MCF 10A (cell line): ENCODE measurements around the gene MERTK. TPM values are rescaled to one million over a fixed set of nuclear protein-coding genes. Genes with fewer than 3 reads are reported as not detected.

Experiments used
- BruUV-seq: library from RNA; stranded (reverse); fragments of 400-500 nt; replicated peaks from 2 replicates; lab custom pipeline; 2021; lab: Mats Ljungman, UMichigan
- CTCF ChIA-PET: fragments of 300-600 bp; sonication (Branson Sonifier 250); formaldehyde crosslinking; extraction: SDS; loops from one replicate; lab custom pipeline; 2021; ENCODE audit warnings: antibody characterized with exemption, inconsistent platforms; lab: Yijun Ruan, JAX
- POLR2A ChIA-PET: fragments of 300-600, 350-650 bp; sonication (Branson Sonifier 250); formaldehyde crosslinking; extraction: SDS; loops from one replicate; lab custom pipeline; 2020; ENCODE audit warnings: antibody characterized with exemption, inconsistent platforms; lab: Yijun Ruan, JAX
- DNase-seq: peaks from one replicate; pipeline ENCODE4 v3.0.0-alpha.2; 2018; ENCODE audit not compliant: unreplicated experiment
- H3K27ac Mint-ChIP-seq: one replicate; pipeline ENCODE4 v1.8.0; 2022; ENCODE audit warnings: mild to moderate bottlenecking, low read depth, mixed read lengths; ENCODE audit not compliant: unreplicated experiment
- H3K27me3 Mint-ChIP-seq: one replicate; pipeline ENCODE4 v1.8.0; 2022; ENCODE audit warnings: mixed read lengths; ENCODE audit not compliant: insufficient read depth, unreplicated experiment
- H3K36me3 Mint-ChIP-seq: one replicate; pipeline ENCODE4 v1.8.0; 2022; ENCODE audit warnings: mild to moderate bottlenecking, moderate library complexity, mixed read lengths; ENCODE audit not compliant: insufficient read depth, unreplicated experiment
- H3K4me1 Mint-ChIP-seq: one replicate; pipeline ENCODE4 v1.8.0; 2022; ENCODE audit warnings: mixed read lengths; ENCODE audit not compliant: insufficient read depth, unreplicated experiment
- H3K4me3 Mint-ChIP-seq: one replicate; pipeline ENCODE4 v1.8.0; 2022; ENCODE audit warnings: mild to moderate bottlenecking, moderate library complexity, mixed read lengths; ENCODE audit not compliant: unreplicated experiment
- H3K9me3 Mint-ChIP-seq: one replicate; pipeline ENCODE4 v1.8.0; 2022; ENCODE audit warnings: mixed read lengths; ENCODE audit not compliant: unreplicated experiment
- intact Hi-C: fragments of 100-400 bp; cut with micrococcal nuclease; formaldehyde crosslinking; loops from 2 replicates; pipeline ENCODE4 v1.14.1; 2022
- total RNA-seq: library from RNA; stranded (reverse); gene quantifications from 2 replicates; pipeline ENCODE4 v1.2.3, GENCODE V29; 2022
- TF ChIP-seq, protein P1 (sequence below): fragments of 200-600 bp; IDR thresholded peaks from one replicate; pipeline ENCODE4 v1.8.0; 2022; ENCODE audit warnings: antibody characterized with exemption, mild to moderate bottlenecking; ENCODE audit not compliant: unreplicated experiment

The MERTK gene
- total RNA-seq, 1 experiment from 2014 or later = 0.19 TPM

DNA sequence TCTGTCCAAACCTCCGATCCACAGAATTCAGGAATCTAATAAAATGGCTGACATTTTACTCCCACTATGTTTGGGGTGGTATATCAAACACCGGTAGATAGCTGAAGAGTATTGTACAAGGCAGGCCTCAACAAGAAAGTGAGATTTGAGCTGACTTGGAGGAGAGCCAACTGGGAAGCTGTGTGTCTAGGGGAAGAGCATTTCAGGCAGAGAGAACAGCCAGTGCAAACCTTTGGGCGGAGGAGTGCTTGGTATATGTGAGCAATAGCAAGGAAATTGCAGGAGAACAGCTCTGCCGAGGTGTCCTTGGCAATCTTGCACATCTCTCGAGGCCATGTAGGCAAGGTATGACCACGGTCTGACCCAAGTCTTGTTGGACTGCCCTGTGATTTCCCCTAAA is 1.8 kb upstream of the MERTK start:
- Mint-ChIP-seq H3K27ac (no peak overlapping the region), H3K4me1 (peaks cover 19% of the 10 kb centered on the region), H3K4me3 (no peak overlapping the region), H3K36me3 (no peaks in the 10 kb centered on the region), H3K9me3 (no peaks in the 10 kb centered on the region), H3K27me3 (peaks cover 20% of the 10 kb centered on the region)
- TF ChIP-seq, protein P1, sequence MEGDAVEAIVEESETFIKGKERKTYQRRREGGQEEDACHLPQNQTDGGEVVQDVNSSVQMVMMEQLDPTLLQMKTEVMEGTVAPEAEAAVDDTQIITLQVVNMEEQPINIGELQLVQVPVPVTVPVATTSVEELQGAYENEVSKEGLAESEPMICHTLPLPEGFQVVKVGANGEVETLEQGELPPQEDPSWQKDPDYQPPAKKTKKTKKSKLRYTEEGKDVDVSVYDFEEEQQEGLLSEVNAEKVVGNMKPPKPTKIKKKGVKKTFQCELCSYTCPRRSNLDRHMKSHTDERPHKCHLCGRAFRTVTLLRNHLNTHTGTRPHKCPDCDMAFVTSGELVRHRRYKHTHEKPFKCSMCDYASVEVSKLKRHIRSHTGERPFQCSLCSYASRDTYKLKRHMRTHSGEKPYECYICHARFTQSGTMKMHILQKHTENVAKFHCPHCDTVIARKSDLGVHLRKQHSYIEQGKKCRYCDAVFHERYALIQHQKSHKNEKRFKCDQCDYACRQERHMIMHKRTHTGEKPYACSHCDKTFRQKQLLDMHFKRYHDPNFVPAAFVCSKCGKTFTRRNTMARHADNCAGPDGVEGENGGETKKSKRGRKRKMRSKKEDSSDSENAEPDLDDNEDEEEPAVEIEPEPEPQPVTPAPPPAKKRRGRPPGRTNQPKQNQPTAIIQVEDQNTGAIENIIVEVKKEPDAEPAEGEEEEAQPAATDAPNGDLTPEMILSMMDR = no peak
- DNase-seq = peak; percentile 71
- CTCF ChIA-PET = interaction anchor here (2.3 to 2.8 kb wide), 2 partner anchors 9 to 151 kb away, joined by 15 to 17 read pairs; no protein-coding TSS in a partner anchor
- intact Hi-C loops = no loop called here
- no TSS peak for BruUV-seq
- POLR2A ChIA-PET = interaction anchor here (0.8 to 1.9 kb wide), 3 partner anchors 9 to 137 kb away, joined by 3 to 5 read pairs (median 5); partner anchors contain the start of gene ANAPC1

DNA sequence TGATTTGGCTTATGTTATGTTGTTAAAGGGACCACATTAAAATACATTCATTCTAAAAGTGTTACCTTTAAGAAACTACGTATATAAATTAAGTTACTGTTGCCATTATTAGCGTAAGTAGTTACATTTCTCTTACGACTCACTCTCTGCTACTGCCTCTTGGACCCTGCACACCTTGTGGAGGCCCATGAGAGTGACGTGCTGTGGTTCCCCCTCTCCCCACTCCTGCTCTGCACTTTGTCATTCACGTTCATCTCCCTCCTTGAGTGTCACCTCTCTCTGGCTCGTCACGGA is 830 bp upstream of the MERTK start:
- no peak for DNase-seq
- CTCF ChIA-PET = interaction anchor here (0.7 to 2.8 kb wide), 2 partner anchors 10 to 149 kb away, joined by 3 to 17 read pairs; no protein-coding TSS in a partner anchor
- peak overlapping the region; percentile 74 for H3K4me3 Mint-ChIP-seq
- no peak overlapping the region for H3K27ac Mint-ChIP-seq
- no peaks in the 10 kb centered on the region for H3K9me3 Mint-ChIP-seq
- no peaks in the 10 kb centered on the region for H3K36me3 Mint-ChIP-seq
- intact Hi-C loops = no loop called here
- TF ChIP-seq, protein P1 = no peak
- peaks cover 27% of the 10 kb centered on the region for H3K27me3 Mint-ChIP-seq
- POLR2A ChIA-PET = no interaction called here
- no TSS peak for BruUV-seq
- H3K4me1 Mint-ChIP-seq = peaks cover 19% of the 10 kb centered on the region

DNA sequence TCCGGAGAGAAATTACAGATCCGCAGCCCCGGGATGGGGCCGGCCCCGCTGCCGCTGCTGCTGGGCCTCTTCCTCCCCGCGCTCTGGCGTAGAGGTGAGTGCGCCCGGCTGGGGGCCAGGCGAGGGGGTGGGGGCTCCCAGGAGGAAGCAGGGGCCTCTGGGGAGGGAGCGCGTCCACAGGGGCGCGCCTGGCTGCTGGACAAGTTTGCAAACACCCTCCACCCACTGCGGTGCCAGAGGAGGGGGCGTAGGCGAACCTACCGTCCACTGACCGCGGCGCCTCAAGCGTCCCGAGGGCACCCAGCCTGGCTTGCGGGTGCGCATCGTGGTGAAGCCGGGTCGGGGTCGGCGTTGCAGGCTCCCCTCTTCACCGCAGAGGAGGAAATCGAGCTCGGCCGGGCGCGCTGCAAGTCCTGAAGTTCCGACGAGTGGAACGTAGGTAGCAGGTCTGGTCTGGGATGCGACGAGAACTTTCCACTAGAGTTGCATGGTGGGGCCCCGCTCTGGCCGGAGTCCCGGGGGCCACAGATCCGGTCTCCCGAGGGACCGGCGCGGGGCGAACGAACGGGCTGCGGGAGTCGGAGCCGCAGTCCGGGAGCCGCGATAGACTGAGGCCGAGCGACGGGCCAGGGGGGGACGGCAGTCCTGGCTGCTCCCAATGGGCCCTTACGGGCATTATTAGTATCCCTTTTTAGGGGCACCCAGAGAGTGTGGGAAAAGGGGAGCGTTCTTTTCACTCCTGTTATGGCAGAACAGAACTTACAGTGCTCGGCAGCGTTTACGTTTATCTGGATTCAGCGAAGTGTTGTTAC is 502 bp downstream of the MERTK start:
- TF ChIP-seq, protein P1 = no peak
- ChIA-PET CTCF (interaction anchor here (0.6 to 5.8 kb wide), 3 partner anchors 11 to 150 kb away, joined by 4 to 39 read pairs (median 25); no protein-coding TSS in a partner anchor), POLR2A (interaction anchor here (0.7 kb wide), 1 partner anchor 1032 kb away, joined by 3 read pairs; no protein-coding TSS in a partner anchor)
- no peaks in the 10 kb centered on the region for H3K9me3 Mint-ChIP-seq
- no TSS peak for BruUV-seq
- intact Hi-C loops = loop anchor here (1.0 kb wide), 1 partner anchor 149 kb away; no protein-coding TSS in a partner anchor
- no peak for DNase-seq
- H3K27me3 Mint-ChIP-seq = peaks cover 32% of the 10 kb centered on the region
- H3K27ac Mint-ChIP-seq = no peak overlapping the region
- peak overlapping the region; percentile 74 for H3K4me3 Mint-ChIP-seq
- peaks cover 19% of the 10 kb centered on the region for H3K4me1 Mint-ChIP-seq
- H3K36me3 Mint-ChIP-seq = no peaks in the 10 kb centered on the region

DNA sequence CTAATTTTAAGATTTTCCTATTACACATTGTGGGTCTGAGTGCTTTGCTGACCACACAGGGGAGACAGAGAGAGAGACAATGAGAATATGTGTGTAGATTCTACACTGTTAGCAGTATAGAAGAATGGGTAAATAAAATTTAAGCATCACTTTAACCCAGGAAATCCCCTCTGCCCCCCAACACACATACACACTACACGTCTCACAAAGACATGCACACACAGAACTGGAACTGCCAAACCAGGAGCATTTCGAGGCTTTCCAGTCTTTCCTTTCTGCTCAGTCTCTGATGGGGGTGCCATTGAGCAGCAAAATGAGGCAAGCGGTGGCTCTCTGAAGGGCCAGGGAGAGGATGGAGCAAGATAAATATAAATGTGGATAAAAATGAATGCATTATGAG is 2.5 kb downstream of the MERTK start:
- TF ChIP-seq, protein P1 = no peak
- no peak overlapping the region for H3K4me3 Mint-ChIP-seq
- no peaks in the 10 kb centered on the region for H3K9me3 Mint-ChIP-seq
- peaks cover 32% of the 10 kb centered on the region for H3K27me3 Mint-ChIP-seq
- no peak overlapping the region for H3K27ac Mint-ChIP-seq
- CTCF ChIA-PET = interaction anchor here (0.7 to 5.8 kb wide), 10 partner anchors 9 to 153 kb away, joined by 3 to 39 read pairs (median 4); no protein-coding TSS in a partner anchor
- BruUV-seq = no TSS peak
- H3K36me3 Mint-ChIP-seq = no peaks in the 10 kb centered on the region
- H3K4me1 Mint-ChIP-seq = peaks cover 19% of the 10 kb centered on the region
- peak; percentile 53 for DNase-seq
- POLR2A ChIA-PET = interaction anchor here (1.7 kb wide), 1 partner anchor 146 kb away, joined by 3 read pairs; no protein-coding TSS in a partner anchor
- intact Hi-C loops = loop anchor here (1.0 kb wide), 1 partner anchor 148 kb away; no protein-coding TSS in a partner anchor
